SK-N-SH treated with all-trans-retinoic acid at 6 μM for 48 hours (cell line): ENCODE results near the gene SNRPD3.

ENCODE experiments used
- ATAC-seq: fragments of 200-7000 bp; cut with Tn5 transposase; 3 replicates; pipeline ENCODE4 v1.9.1; 2020; ENCODE audit warnings: mild to moderate bottlenecking, moderate library complexity
- BACH2 ChIP-seq: fragments of 250-450 bp; sonication (Bioruptor Pico); IDR thresholded peaks from 2 replicates; pipeline ENCODE4 v1.9.0; 2021; ENCODE audit warnings: mild to moderate bottlenecking, borderline replicate concordance
- CREB5 ChIP-seq: fragments of 250-450 bp; sonication (Bioruptor Pico); IDR thresholded peaks from 2 replicates; pipeline ENCODE4 v1.5.1; 2020; ENCODE audit warnings: low read depth, mild to moderate bottlenecking, moderate library complexity
- CSRNP3 ChIP-seq: fragments of 250-450 bp; sonication (Bioruptor Pico); IDR thresholded peaks from 2 replicates; pipeline ENCODE4 v1.5.1; 2021; ENCODE audit warnings: mild to moderate bottlenecking, moderate library complexity
- ESRRG ChIP-seq: fragments of 250-450 bp; sonication (Bioruptor Pico); IDR thresholded peaks from 2 replicates; pipeline ENCODE4 v1.6.1; 2021; ENCODE audit warnings: mild to moderate bottlenecking
- GLIS3 ChIP-seq: fragments of 250-450 bp; sonication (Bioruptor Pico); IDR thresholded peaks from 2 replicates; pipeline ENCODE4 v1.5.0; 2020; ENCODE audit warnings: mild to moderate bottlenecking, moderate library complexity
- ISL1 ChIP-seq: fragments of 250-450 bp; sonication (Bioruptor Pico); IDR thresholded peaks from 2 replicates; pipeline ENCODE4 v2.1.2; 2022; ENCODE audit warnings: mild to moderate bottlenecking, moderate library complexity
- OSR1 ChIP-seq: fragments of 250-450 bp; sonication (Bioruptor Pico); IDR thresholded peaks from 2 replicates; pipeline ENCODE4 v1.8.0; 2022; ENCODE audit warnings: moderate library complexity, mild to moderate bottlenecking, inconsistent platforms
- PATZ1 ChIP-seq: fragments of 250-450 bp; sonication (Bioruptor Pico); IDR thresholded peaks from 2 replicates; pipeline ENCODE4 v1.8.0; 2020; ENCODE audit warnings: mild to moderate bottlenecking, moderate library complexity, borderline replicate concordance
- POU6F1 ChIP-seq: fragments of 250-450 bp; sonication (Bioruptor Pico); IDR thresholded peaks from 2 replicates; pipeline ENCODE4 v1.8.0; 2021; ENCODE audit warnings: low read depth, mild to moderate bottlenecking, moderate library complexity, borderline replicate concordance
- PPARA ChIP-seq: fragments of 250-450 bp; sonication (Bioruptor Pico); IDR thresholded peaks from 2 replicates; pipeline ENCODE4 v1.5.0; 2020; ENCODE audit warnings: mild to moderate bottlenecking, borderline replicate concordance
- RARB ChIP-seq: fragments of 250-450 bp; sonication (Bioruptor Pico); IDR thresholded peaks from 2 replicates; pipeline ENCODE4 v1.8.0; 2021; ENCODE audit warnings: mild to moderate bottlenecking, moderate library complexity
- SNAI2 ChIP-seq: fragments of 250-450 bp; sonication (Bioruptor Pico); IDR thresholded peaks from 2 replicates; pipeline ENCODE4 v1.5.0; 2020; ENCODE audit warnings: mild to moderate bottlenecking, moderate library complexity
- TCF4 ChIP-seq: fragments of 250-450 bp; sonication (Bioruptor Pico); IDR thresholded peaks from 2 replicates; pipeline ENCODE4 v1.8.0; 2021; ENCODE audit warnings: mild to moderate bottlenecking, moderate library complexity, borderline replicate concordance
- TOX ChIP-seq: fragments of 250-450 bp; sonication (Bioruptor Pico); IDR thresholded peaks from 2 replicates; pipeline ENCODE4 v1.8.0; 2021; ENCODE audit warnings: mild to moderate bottlenecking, moderate library complexity, borderline replicate concordance
- TSHZ2 ChIP-seq: fragments of 250-450 bp; sonication (Bioruptor Pico); IDR thresholded peaks from 2 replicates; pipeline ENCODE4 v1.5.0; 2020; ENCODE audit warnings: mild to moderate bottlenecking, moderate library complexity
- ZC3H10 ChIP-seq: fragments of 250-450 bp; sonication (Bioruptor Pico); IDR thresholded peaks from 2 replicates; pipeline ENCODE4 v1.5.1; 2021; ENCODE audit warnings: mild to moderate bottlenecking, moderate library complexity
- ZFP3 ChIP-seq: fragments of 250-450 bp; sonication (Bioruptor Pico); IDR thresholded peaks from 2 replicates; pipeline ENCODE4 v1.5.0; 2020; ENCODE audit warnings: mild to moderate bottlenecking, moderate library complexity
- ZNF565 ChIP-seq: fragments of 450-650 bp; formaldehyde crosslinking; conservative IDR thresholded peaks from 2 replicates; pipeline ENCODE4 v1.5.0; 2020; ENCODE audit warnings: low read depth, mild to moderate bottlenecking, moderate library complexity
- ZNF70 ChIP-seq: fragments of 450-650 bp; formaldehyde crosslinking; IDR thresholded peaks from 2 replicates; pipeline ENCODE4 v1.5.0; 2020; ENCODE audit warnings: mild to moderate bottlenecking, moderate library complexity
- ZNF8 ChIP-seq: fragments of 450-650 bp; formaldehyde crosslinking; IDR thresholded peaks from 2 replicates; pipeline ENCODE4 v1.5.0; 2020; ENCODE audit warnings: mild to moderate bottlenecking, moderate library complexity

SNRPD3 gene

GRCh38 chr22:24540470-24540869, 15.3 kb upstream of the SNRPD3 start:
- no peak for ATAC-seq
- TF ChIP-seq ZC3H10 (CRISPR knock-in tag) (no peak), PATZ1 (CRISPR knock-in tag) (no peak), ISL1 (no peak), ESRRG (CRISPR knock-in tag) (no peak)

- TF ChIP-seq TCF4, result no peak
- TF ChIP-seq, all 23 proteins: peak for 0
- ATAC-seq, result no peak
Observed at GRCh38 chr22:24541681-24542515, 13.9 kb upstream of the SNRPD3 start.

- no peak for TF ChIP-seq ZC3H10 (CRISPR knock-in tag)
- TF ChIP-seq TOX (CRISPR knock-in tag), result no peak
- no peak for TF ChIP-seq ESRRG (CRISPR knock-in tag)
- no peak for TF ChIP-seq ZFP3 (CRISPR knock-in tag)
- no peak for TF ChIP-seq ZNF565 (CRISPR knock-in tag)
- no peak for TF ChIP-seq TCF4
- TF ChIP-seq PATZ1 (CRISPR knock-in tag), result no peak
- TF ChIP-seq, all 23 proteins: peak for 0
- no peak for ATAC-seq
Observed at GRCh38 chr22:24542641-24543040, 13.2 kb upstream of the SNRPD3 start.

- TF ChIP-seq BACH2 (CRISPR knock-in tag) (no peak), SNAI2 (CRISPR knock-in tag) (no peak), ZFP3 (CRISPR knock-in tag) (no peak), TSHZ2 (CRISPR knock-in tag) (no peak), RARB (CRISPR knock-in tag) (no peak), CSRNP3 (no peak), POU6F1 (no peak), PATZ1 (CRISPR knock-in tag) (no peak), GLIS3 (no peak), TOX (CRISPR knock-in tag) (no peak), ISL1 (no peak), ZNF70 (CRISPR knock-in tag) (no peak), PPARA (CRISPR knock-in tag) (no peak), CREB5 (CRISPR knock-in tag) (no peak), ESRRG (CRISPR knock-in tag) (no peak), OSR1 (no peak), ZNF8 (CRISPR knock-in tag) (no peak), ZNF565 (CRISPR knock-in tag) (no peak)
- ATAC-seq, result no peak
Observed at GRCh38 chr22:24543185-24543601, 12.6 kb upstream of the SNRPD3 start.
